ENCODE results near the gene TREM1.

The TREM1 gene

GRCh38 chr6:41273714-41274113 is 12.8 kb downstream of the TREM1 start:
- no peak overlapping the region for H3K4me3 ChIP-seq (ENCODE audit: low read depth, low read length)
- TF ChIP-seq, protein P1, sequence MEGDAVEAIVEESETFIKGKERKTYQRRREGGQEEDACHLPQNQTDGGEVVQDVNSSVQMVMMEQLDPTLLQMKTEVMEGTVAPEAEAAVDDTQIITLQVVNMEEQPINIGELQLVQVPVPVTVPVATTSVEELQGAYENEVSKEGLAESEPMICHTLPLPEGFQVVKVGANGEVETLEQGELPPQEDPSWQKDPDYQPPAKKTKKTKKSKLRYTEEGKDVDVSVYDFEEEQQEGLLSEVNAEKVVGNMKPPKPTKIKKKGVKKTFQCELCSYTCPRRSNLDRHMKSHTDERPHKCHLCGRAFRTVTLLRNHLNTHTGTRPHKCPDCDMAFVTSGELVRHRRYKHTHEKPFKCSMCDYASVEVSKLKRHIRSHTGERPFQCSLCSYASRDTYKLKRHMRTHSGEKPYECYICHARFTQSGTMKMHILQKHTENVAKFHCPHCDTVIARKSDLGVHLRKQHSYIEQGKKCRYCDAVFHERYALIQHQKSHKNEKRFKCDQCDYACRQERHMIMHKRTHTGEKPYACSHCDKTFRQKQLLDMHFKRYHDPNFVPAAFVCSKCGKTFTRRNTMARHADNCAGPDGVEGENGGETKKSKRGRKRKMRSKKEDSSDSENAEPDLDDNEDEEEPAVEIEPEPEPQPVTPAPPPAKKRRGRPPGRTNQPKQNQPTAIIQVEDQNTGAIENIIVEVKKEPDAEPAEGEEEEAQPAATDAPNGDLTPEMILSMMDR (IDR thresholded peaks at IDR 0.05; ENCODE audit: insufficient read depth, low read depth, low read length, missing control alignments) = no peak
- DNase-seq (ENCODE audit: low read depth) = no peak

- TF ChIP-seq, protein P1 (IDR thresholded peaks at IDR 0.05; ENCODE audit: insufficient read depth, low read depth, low read length, missing control alignments) = no peak
- no peak overlapping the region for H3K4me3 ChIP-seq (ENCODE audit: low read depth, low read length)
Measured at GRCh38 chr6:41272591-41273240, 13.8 kb downstream of the TREM1 start.

GRCh38 chr6:41271901-41272395 is 14.5 kb downstream of the TREM1 start:
- H3K4me3 ChIP-seq (ENCODE audit: low read depth, low read length) = no peak overlapping the region
- TF ChIP-seq, protein P1 (IDR thresholded peaks at IDR 0.05; ENCODE audit: insufficient read depth, low read depth, low read length, missing control alignments) = no peak
- DNase-seq (ENCODE audit: low read depth) = no peak

More at GRCh38 chr6:41272591-41273240, 13.8 kb downstream of the TREM1 start:
- no peak for DNase-seq (ENCODE audit: low read depth)

GRCh38 chr6:41269716-41270115 is 16.8 kb downstream of the TREM1 start:
- DNase-seq (ENCODE audit: low read depth) = no peak
- no peak overlapping the region for H3K4me3 ChIP-seq (ENCODE audit: low read depth, low read length)
- TF ChIP-seq, protein P1 (IDR thresholded peaks at IDR 0.05; ENCODE audit: insufficient read depth, low read depth, low read length, missing control alignments) = no peak

- H3K4me3 ChIP-seq (ENCODE audit: low read depth, low read length) = no peak overlapping the region
- TF ChIP-seq, protein P1 (IDR thresholded peaks at IDR 0.05; ENCODE audit: insufficient read depth, low read depth, low read length, missing control alignments) = no peak
- DNase-seq (ENCODE audit: low read depth) = no peak
Measured at GRCh38 chr6:41269166-41269565, 17.3 kb downstream of the TREM1 start.

GRCh38 chr6:41268478-41268877 is 18.0 kb downstream of the TREM1 start:
- TF ChIP-seq, protein P1 (IDR thresholded peaks at IDR 0.05; ENCODE audit: insufficient read depth, low read depth, low read length, missing control alignments) = no peak
- DNase-seq (ENCODE audit: low read depth) = no peak
- H3K4me3 ChIP-seq (ENCODE audit: low read depth, low read length) = no peak overlapping the region

DNA sequence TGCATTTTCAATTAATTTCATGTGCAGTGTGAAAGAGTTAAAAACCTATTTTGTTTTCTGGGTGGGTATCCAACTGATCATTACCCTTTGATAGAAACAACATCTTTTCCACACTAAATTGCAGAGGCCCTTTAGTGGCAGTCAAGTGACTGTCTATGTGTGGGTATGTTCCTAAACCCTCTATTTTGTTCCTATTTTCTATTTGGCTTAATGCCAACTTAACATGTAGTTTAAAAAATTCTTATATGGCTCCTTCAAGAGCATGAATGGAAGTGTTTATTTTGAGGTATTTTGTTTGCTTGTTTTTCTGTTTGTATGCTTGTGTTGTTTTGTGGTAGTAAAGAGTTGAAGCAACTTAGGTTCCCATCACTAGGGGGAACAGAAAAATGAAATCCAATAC is 19.9 kb downstream of the TREM1 start:
- TF ChIP-seq, protein P1 (IDR thresholded peaks at IDR 0.05; ENCODE audit: insufficient read depth, low read depth, low read length, missing control alignments) = no peak
- H3K4me3 ChIP-seq (ENCODE audit: low read depth, low read length) = no peak overlapping the region
- DNase-seq (ENCODE audit: low read depth) = no peak

All from GM12865 (cell line).